ENCODE results near the gene PARVB.

DNA sequence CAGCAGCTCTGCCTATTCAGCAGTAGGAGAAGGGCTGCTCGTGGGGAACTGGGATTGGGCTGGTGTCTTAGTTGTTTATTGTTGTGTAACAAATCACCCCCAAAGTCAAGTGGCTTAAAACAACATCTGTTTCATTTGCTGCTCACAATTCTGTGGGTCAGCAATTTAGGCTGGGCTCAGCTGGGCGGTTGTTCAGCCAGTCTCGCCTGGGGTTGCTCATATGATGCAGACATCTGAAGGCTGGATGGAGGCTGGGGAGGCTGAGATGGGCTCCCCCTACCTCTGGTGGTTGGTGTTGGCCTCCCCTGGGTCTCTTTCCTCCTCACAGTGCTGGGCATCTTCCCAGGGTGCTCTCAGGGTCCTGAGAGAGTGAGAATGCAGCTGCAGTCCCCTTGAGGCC is 113.3 kb downstream of the PARVB start:
- TF ChIP-seq EZH2 (IDR thresholded peaks at IDR 0.05; ENCODE audit: low read length, missing control alignments) = no peak
- TF ChIP-seq, protein P1, sequence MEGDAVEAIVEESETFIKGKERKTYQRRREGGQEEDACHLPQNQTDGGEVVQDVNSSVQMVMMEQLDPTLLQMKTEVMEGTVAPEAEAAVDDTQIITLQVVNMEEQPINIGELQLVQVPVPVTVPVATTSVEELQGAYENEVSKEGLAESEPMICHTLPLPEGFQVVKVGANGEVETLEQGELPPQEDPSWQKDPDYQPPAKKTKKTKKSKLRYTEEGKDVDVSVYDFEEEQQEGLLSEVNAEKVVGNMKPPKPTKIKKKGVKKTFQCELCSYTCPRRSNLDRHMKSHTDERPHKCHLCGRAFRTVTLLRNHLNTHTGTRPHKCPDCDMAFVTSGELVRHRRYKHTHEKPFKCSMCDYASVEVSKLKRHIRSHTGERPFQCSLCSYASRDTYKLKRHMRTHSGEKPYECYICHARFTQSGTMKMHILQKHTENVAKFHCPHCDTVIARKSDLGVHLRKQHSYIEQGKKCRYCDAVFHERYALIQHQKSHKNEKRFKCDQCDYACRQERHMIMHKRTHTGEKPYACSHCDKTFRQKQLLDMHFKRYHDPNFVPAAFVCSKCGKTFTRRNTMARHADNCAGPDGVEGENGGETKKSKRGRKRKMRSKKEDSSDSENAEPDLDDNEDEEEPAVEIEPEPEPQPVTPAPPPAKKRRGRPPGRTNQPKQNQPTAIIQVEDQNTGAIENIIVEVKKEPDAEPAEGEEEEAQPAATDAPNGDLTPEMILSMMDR (conservative IDR thresholded peaks at IDR 0.05 in 1 of 2, IDR thresholded peaks at IDR 0.05 in 1 of 2; ENCODE audit: low read depth in 1 of 2, low read length in 2 of 2) = no peak
